Parathyroid adenoma (tissue), 2 donors: ENCODE measurements around the gene DCP1B.

Experiments
- H2AFZ ChIP-seq: fragments of 300-600 bp; sonication (generic); one replicate; pipeline ENCODE4 v1.7.0; 2017; ENCODE audit warnings: antibody characterized with exemption, mild to moderate bottlenecking
- H3K27ac ChIP-seq: fragments of 300-600 bp; sonication (generic); one replicate; pipeline ENCODE4 v1.7.0; 2017
- H3K27me3 ChIP-seq: fragments of 300-600 bp; sonication (generic); one replicate; pipeline ENCODE4 v1.7.0; 2017; ENCODE audit warnings: low read length; ENCODE audit not compliant: control insufficient read depth, insufficient read depth
- H3K36me3 ChIP-seq: fragments of 300-600 bp; sonication (generic); one replicate; pipeline ENCODE4 v1.7.0; 2017; ENCODE audit warnings: low read length; ENCODE audit not compliant: control insufficient read depth, insufficient read depth
- H3K4me1 ChIP-seq: fragments of 300-600 bp; sonication (generic); one replicate; pipeline ENCODE4 v1.7.0; 2017; ENCODE audit warnings: control low read depth
- H3K4me2 ChIP-seq: fragments of 300-600 bp; sonication (generic); one replicate; pipeline ENCODE4 v1.7.0; 2017; ENCODE audit warnings: low read length
- H3K4me3 ChIP-seq: fragments of 300-600 bp; sonication (generic); one replicate; pipeline ENCODE4 v1.7.0; 2017; ENCODE audit warnings: low read depth, low read length
- H3K79me2 ChIP-seq: fragments of 300-600 bp; sonication (generic); one replicate; pipeline ENCODE4 v1.7.0; 2017; ENCODE audit warnings: control low read depth
- H3K9ac ChIP-seq: fragments of 300-600 bp; sonication (generic); one replicate; pipeline ENCODE4 v1.7.0; 2017; ENCODE audit warnings: mild to moderate bottlenecking
- H3K9me3 ChIP-seq: fragments of 300-600 bp; sonication (generic); one replicate; pipeline ENCODE4 v1.7.0; 2017; ENCODE audit warnings: low read length; ENCODE audit not compliant: control insufficient read depth
- TF ChIP-seq, protein P1 (sequence below): fragments of 300-600 bp; sonication (generic); IDR thresholded peaks from one replicate; pipeline ENCODE4 v1.7.0; 2017; ENCODE audit warnings: antibody characterized with exemption, mild to moderate bottlenecking
- donor health status: primary hyperparathyroidism.

DCP1B gene

DNA sequence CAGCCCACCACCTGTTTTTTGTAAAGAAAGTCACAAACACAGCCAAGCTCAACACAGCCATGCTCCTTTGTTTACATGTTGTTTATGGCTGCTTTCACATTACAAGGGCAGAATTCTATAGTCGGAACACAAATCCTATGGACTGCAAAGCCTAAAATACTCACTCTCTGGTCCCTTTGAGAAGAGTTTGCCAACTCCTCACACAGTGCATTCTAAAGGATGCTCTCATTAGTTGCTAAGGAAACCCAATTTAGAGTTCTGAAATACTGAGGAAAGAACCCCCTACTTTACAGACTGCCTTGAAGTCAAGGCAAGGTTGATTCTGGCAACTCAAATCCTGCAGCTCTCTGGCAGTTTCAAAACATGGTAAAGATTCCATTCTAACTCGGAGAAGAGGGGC is 38.3 kb downstream of the DCP1B start:
- Histone ChIP-seq H3K9me3 (no peaks in the 10 kb centered on the region), H3K4me2 (no peak overlapping the region), H3K36me3 (no peaks in the 10 kb centered on the region), H3K27ac (no peak overlapping the region), H3K79me2 (no peaks in the 10 kb centered on the region), H3K27me3 (no peaks in the 10 kb centered on the region), H2AFZ (no peak overlapping the region), H3K9ac (no peak overlapping the region), H3K4me3 (no peak overlapping the region), H3K4me1 (no peaks in the 10 kb centered on the region)
- TF ChIP-seq, protein P1, sequence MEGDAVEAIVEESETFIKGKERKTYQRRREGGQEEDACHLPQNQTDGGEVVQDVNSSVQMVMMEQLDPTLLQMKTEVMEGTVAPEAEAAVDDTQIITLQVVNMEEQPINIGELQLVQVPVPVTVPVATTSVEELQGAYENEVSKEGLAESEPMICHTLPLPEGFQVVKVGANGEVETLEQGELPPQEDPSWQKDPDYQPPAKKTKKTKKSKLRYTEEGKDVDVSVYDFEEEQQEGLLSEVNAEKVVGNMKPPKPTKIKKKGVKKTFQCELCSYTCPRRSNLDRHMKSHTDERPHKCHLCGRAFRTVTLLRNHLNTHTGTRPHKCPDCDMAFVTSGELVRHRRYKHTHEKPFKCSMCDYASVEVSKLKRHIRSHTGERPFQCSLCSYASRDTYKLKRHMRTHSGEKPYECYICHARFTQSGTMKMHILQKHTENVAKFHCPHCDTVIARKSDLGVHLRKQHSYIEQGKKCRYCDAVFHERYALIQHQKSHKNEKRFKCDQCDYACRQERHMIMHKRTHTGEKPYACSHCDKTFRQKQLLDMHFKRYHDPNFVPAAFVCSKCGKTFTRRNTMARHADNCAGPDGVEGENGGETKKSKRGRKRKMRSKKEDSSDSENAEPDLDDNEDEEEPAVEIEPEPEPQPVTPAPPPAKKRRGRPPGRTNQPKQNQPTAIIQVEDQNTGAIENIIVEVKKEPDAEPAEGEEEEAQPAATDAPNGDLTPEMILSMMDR = no peak

DNA sequence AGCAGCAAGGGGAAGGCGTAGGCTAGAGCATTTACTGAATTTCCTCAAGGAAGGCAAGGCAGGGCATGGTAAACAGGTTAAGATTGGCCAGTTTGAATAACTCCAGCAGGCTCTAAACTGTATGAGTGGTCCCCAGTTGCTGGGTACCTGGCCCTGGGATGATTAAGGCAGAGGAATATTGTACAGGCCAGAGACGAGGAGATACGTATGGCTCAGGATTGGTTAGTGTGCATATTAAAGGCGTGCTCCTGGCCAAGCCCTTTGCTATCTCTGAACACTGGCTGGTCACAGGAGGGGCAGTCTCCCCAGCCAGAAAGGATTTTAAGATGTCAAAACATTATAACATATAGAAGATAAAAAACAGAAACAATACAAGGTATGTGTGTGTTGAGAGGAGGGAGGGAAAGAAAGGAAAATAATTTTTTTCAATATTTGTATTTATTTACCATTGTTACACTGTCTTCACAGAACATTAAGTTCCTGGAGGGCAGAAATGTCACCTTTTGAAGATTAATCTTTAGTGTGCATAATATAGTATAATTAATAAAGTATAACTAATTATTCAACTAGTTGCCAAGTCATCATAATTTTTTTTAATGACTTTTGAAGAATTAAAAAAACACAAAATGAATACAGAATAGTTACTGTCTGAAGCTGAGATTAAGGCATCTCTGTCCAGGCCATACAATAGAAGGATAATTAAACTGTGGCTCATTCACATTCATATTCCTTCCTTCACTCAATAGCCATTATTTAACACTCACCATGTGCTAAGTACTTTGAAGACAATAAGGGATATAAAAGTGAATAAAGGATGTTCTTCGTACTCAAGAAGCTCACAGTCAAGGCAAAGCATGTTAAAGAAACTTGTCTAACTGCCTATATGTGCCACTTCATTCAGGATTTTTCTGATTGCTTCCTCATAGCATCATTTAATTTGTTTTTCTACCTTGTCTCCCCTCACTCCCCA is 41.9 kb downstream of the DCP1B start:
- no peaks in the 10 kb centered on the region for H3K27me3 ChIP-seq
- no peak overlapping the region for H3K4me3 ChIP-seq
- no peaks in the 10 kb centered on the region for H3K79me2 ChIP-seq
- no peak overlapping the region for H3K27ac ChIP-seq
- H3K4me1 ChIP-seq = no peaks in the 10 kb centered on the region
- no peaks in the 10 kb centered on the region for H3K9me3 ChIP-seq
- H3K36me3 ChIP-seq = no peaks in the 10 kb centered on the region
- H3K4me2 ChIP-seq = no peak overlapping the region
- TF ChIP-seq, protein P1 = no peak
- no peak overlapping the region for H2AFZ ChIP-seq
- H3K9ac ChIP-seq = no peak overlapping the region

DNA sequence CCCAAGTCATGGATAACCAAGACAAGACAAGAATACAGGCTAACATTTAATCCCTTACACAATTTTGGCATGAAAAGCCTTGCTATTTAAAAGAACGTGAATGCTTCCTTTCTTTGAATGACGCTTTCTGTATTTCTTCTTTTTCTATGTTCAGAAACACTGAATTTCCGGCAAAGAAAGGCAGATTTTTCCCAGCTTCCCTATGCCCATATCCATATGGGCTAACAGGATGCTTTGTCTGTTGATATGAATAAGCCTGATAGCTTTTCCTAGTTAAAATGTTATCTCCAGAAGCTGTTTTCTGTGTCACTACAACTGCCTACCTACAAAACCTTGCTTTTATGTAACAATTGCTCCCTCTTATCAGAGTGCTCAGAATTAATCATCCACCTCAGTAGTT is 47.5 kb downstream of the DCP1B start:
- H3K36me3 ChIP-seq = no peaks in the 10 kb centered on the region
- H3K4me1 ChIP-seq = no peaks in the 10 kb centered on the region
- H3K4me2 ChIP-seq = no peak overlapping the region
- TF ChIP-seq, protein P1 = no peak
- H2AFZ ChIP-seq = no peak overlapping the region
- H3K4me3 ChIP-seq = no peak overlapping the region
- H3K9ac ChIP-seq = no peak overlapping the region
- no peaks in the 10 kb centered on the region for H3K27me3 ChIP-seq
- no peaks in the 10 kb centered on the region for H3K9me3 ChIP-seq
- no peaks in the 10 kb centered on the region for H3K79me2 ChIP-seq
- H3K27ac ChIP-seq = no peak overlapping the region

DNA sequence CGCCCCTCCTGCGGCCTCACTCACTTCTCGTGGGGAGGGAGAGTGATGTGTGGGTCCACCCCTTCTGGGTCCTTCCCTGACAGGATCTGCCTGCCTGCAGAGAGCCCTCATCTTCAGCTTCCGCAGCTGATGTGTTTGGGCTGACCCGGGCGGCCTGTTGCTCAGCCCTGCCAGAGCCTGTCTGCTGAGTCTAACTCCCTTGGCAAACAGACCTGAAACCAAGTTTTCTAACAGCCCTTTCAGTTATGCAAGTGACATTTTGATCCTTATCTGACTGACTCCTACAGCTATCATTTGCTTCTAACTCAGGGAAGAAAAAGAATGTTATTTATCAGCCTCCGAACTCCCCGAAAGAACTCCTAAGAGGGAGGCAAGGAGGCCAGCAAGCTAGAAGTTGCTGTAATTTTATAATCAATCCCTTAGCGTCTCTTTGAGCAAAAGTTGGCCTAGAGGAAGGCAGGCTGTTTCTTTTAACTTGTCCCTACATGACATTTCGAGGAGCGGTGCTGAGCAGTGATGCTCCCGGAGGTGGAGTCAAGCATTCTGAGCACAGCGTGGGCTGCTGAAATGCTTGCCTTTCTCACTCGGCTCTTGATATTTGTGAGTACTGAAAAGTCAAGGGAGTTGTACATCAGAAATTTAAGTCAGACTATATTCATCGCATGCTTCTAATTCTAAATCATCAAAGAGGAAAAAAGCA is 54.3 kb downstream of the DCP1B start:
- H3K27ac ChIP-seq = peak overlapping the region; percentile 49
- H3K36me3 ChIP-seq = no peaks in the 10 kb centered on the region
- no peaks in the 10 kb centered on the region for H3K27me3 ChIP-seq
- no peak overlapping the region for H3K9ac ChIP-seq
- no peak overlapping the region for H3K4me3 ChIP-seq
- H3K4me1 ChIP-seq = peaks cover 14% of the 10 kb centered on the region
- peak overlapping the region; percentile 50 for H2AFZ ChIP-seq
- no peak overlapping the region for H3K4me2 ChIP-seq
- TF ChIP-seq, protein P1 = no peak
- H3K79me2 ChIP-seq = no peaks in the 10 kb centered on the region
- no peaks in the 10 kb centered on the region for H3K9me3 ChIP-seq
